Measurements from ENCODE around the gene MMS19.

Gene MMS19

GRCh38 chr10:97517096-97517750 lies 19.0 kb upstream of the MMS19 start:
- Mint-ChIP-seq H3K9me3 (no peaks in the 10 kb centered on the region), H3K27me3 (no peaks in the 10 kb centered on the region), H3K27ac (no peak overlapping the region), H3K4me3 (no peak overlapping the region), H3K36me3 (ENCODE audit: low read depth) (no peaks in the 10 kb centered on the region), H3K4me1 (ENCODE audit: low read depth) (no peaks in the 10 kb centered on the region)
- no peak for DNase-seq

DNA sequence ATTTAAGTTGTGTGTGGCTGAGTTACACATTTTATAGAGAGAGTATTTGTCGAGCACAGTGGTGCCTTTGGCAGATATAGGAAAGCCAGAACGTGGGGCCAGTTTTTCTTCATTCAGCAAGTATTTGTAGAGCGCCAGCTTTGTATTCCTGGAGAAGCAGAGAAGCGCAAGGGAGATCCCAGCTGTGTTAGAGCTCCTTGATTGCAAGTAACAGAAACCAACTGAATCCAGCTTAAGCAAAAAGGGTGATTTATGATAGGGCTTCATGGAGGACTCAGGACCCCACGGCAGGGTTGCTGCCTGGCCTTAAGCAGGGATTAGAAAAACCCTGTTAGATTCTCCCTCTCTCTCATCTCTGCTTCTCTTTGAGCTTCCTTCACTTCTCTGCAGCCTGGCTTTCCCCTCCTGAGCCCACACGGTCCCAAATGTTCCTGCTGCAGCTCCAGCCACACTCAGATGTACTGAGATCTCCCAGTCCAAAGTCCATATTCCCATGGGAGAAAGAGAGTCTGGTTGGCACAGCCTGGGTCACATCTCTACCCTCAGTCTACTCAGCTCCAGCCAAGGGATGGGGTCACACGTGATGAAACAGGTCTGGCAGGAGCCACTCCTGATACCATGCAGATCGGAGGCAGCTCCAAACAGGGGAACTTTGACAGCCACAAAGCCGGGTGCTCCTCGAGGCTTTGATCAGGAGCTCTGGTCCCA lies 17.2 kb upstream of the MMS19 start:
- no peak overlapping the region for H3K27ac Mint-ChIP-seq
- no peaks in the 10 kb centered on the region for H3K9me3 Mint-ChIP-seq

DNA sequence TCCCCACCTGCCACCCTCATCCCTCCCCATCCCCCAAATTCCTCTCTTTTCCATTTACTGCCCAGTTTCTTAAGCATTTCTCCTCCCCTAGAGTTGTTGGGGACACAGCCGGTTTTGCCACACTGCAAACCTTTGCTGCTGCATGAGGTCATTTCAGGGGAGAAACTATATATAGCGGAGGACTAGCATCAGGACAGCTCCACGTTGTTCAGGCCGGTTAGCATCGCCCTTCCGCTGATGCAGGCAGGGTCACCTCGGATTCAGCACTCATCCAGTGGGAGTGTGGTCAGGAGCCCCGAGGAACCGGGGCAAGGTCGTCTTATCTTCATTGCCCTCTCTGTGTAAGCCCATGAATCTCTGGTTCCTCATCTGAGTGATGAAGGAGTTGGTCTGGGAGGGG lies 16.1 kb upstream of the MMS19 start:
- no peak overlapping the region for H3K4me3 Mint-ChIP-seq
- H3K36me3 Mint-ChIP-seq (ENCODE audit: low read depth) = no peaks in the 10 kb centered on the region
- H3K27me3 Mint-ChIP-seq = no peaks in the 10 kb centered on the region
- H3K4me1 Mint-ChIP-seq (ENCODE audit: low read depth) = no peaks in the 10 kb centered on the region
- no peaks in the 10 kb centered on the region for H3K9me3 Mint-ChIP-seq
- DNase-seq = no peak
- no peak overlapping the region for H3K27ac Mint-ChIP-seq

More for the DNA sequence above, 17.2 kb upstream of the MMS19 start:
- no peak for DNase-seq
- no peak overlapping the region for H3K4me3 Mint-ChIP-seq
- no peaks in the 10 kb centered on the region for H3K36me3 Mint-ChIP-seq (ENCODE audit: low read depth)
- no peaks in the 10 kb centered on the region for H3K4me1 Mint-ChIP-seq (ENCODE audit: low read depth)
- H3K27me3 Mint-ChIP-seq = no peaks in the 10 kb centered on the region

- DNase-seq = no peak
- Mint-ChIP-seq H3K4me3 (no peak overlapping the region), H3K4me1 (ENCODE audit: low read depth) (no peaks in the 10 kb centered on the region)
Measured at GRCh38 chr10:97512993-97513392, 14.8 kb upstream of the MMS19 start.

GRCh38 chr10:97511711-97512440 lies 13.7 kb upstream of the MMS19 start:
- Mint-ChIP-seq H3K27me3 (no peaks in the 10 kb centered on the region), H3K9me3 (no peaks in the 10 kb centered on the region)

More at GRCh38 chr10:97512993-97513392, 14.8 kb upstream of the MMS19 start:
- Mint-ChIP-seq H3K27ac (no peak overlapping the region), H3K27me3 (no peaks in the 10 kb centered on the region), H3K9me3 (no peaks in the 10 kb centered on the region), H3K36me3 (ENCODE audit: low read depth) (no peaks in the 10 kb centered on the region)

GRCh38 chr10:97510686-97511085 lies 12.5 kb upstream of the MMS19 start:
- H3K27ac Mint-ChIP-seq = no peak overlapping the region
- H3K36me3 Mint-ChIP-seq (ENCODE audit: low read depth) = no peaks in the 10 kb centered on the region
- H3K4me1 Mint-ChIP-seq (ENCODE audit: low read depth) = peaks cover 7% of the 10 kb centered on the region
- H3K27me3 Mint-ChIP-seq = no peaks in the 10 kb centered on the region
- no peaks in the 10 kb centered on the region for H3K9me3 Mint-ChIP-seq
- DNase-seq = no peak
- no peak overlapping the region for H3K4me3 Mint-ChIP-seq

More at GRCh38 chr10:97511711-97512440, 13.7 kb upstream of the MMS19 start:
- Mint-ChIP-seq H3K4me1 (ENCODE audit: low read depth) (peaks cover under 1% of the 10 kb centered on the region), H3K27ac (no peak overlapping the region), H3K36me3 (ENCODE audit: low read depth) (no peaks in the 10 kb centered on the region), H3K4me3 (no peak overlapping the region)
- no peak for DNase-seq

DNA sequence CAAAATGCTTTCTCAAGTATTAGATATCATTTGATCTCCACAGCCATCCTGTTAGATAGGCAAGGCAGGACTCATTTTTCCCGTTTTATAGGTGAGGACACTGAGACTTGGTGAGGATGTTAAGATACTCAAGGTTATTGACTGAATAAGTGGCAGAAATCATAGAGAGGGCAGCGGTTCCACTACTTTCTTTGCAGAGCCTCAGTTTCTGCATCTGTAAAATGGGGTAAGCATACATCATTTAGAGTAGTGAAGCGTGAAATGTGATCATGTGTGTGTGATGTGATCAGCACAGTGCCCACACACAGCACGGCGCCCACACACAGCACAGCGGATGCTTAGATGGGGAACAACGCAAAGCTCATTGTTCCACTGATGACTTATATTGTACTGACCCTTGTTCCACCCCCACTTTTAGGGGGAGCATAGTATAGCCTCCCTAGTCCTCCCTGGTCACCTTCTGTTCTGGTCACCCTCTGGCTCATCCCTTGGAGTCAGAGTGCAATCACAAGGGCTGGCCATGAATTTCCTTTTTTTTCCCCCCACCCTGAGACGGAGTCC lies 11.0 kb upstream of the MMS19 start:
- DNase-seq = no peak
- H3K4me1 Mint-ChIP-seq (ENCODE audit: low read depth) = peaks cover 7% of the 10 kb centered on the region
- H3K4me3 Mint-ChIP-seq = no peak overlapping the region
- no peak overlapping the region for H3K27ac Mint-ChIP-seq
- H3K27me3 Mint-ChIP-seq = no peaks in the 10 kb centered on the region
- no peaks in the 10 kb centered on the region for H3K36me3 Mint-ChIP-seq (ENCODE audit: low read depth)
- H3K9me3 Mint-ChIP-seq = no peaks in the 10 kb centered on the region

DNA sequence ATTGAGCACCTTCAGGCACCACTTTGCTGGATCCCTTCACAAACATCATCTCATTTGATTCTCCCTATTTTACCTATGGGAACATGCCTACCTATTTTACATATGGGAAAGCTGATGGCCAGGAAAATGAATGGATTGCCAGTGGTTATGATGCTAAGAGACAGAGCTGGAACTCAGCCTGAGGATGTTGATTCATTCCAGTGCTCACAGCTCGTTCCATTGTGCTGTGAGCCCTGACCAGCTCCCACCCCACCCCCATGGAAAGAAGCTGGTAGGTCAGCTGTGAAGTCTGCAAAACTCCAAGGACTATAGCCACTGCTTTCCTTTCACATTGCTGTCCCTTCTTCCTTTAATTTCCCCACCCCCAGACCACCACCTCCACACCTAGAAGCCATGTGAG lies 10.1 kb upstream of the MMS19 start:
- H3K36me3 Mint-ChIP-seq (ENCODE audit: low read depth) = no peaks in the 10 kb centered on the region
- no peak overlapping the region for H3K27ac Mint-ChIP-seq
- H3K27me3 Mint-ChIP-seq = no peaks in the 10 kb centered on the region
- DNase-seq = no peak
- no peaks in the 10 kb centered on the region for H3K9me3 Mint-ChIP-seq
- no peak overlapping the region for H3K4me3 Mint-ChIP-seq
- H3K4me1 Mint-ChIP-seq (ENCODE audit: low read depth) = peaks cover 7% of the 10 kb centered on the region

DNA sequence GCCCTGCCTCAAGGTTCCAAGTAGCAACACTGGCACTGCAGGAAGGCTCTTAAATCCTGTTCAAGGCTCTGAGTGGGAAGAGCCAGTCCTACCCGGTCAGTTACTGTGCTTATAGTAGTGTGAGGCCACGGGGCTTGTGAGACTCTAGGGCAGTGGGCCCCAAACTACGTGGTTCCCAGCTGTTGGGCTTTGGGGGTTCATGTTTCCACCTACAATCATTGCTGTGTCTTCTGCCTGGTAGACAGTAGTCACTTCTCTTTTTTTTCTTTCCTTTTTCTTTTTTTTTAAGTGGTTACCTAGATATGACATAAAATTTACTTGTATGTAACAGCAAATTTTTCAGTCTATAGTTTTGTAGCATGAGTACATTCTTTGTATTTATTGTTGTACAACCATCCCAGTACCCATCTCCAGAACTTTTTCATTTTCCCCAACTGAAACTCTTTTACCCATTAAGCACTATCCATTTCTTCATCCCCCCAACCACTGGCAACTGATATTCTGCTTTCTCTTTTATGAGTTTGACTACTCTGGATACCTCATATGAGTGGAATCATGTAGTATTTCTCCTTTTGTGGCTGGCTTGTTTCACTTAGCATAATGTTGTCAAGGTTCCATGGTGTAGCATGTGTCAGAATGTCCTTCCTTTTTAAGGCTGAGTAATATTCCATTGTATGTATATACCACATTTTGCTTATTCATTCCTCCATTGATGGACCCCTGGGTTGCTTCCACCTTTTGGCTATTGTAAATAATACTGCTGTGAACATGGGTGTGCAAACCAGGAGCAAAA lies 8.2 kb upstream of the MMS19 start:
- peaks cover 10% of the 10 kb centered on the region for H3K27me3 Mint-ChIP-seq
- H3K27ac Mint-ChIP-seq = peak overlapping the region; percentile 62
- no peaks in the 10 kb centered on the region for H3K9me3 Mint-ChIP-seq
- DNase-seq = no peak
- peaks cover 7% of the 10 kb centered on the region for H3K4me1 Mint-ChIP-seq (ENCODE audit: low read depth)
- H3K36me3 Mint-ChIP-seq (ENCODE audit: low read depth) = no peaks in the 10 kb centered on the region
- no peak overlapping the region for H3K4me3 Mint-ChIP-seq

GRCh38 chr10:97505152-97505551 lies 6.9 kb upstream of the MMS19 start:
- Mint-ChIP-seq H3K36me3 (ENCODE audit: low read depth) (no peaks in the 10 kb centered on the region), H3K9me3 (no peaks in the 10 kb centered on the region), H3K27ac (no peak overlapping the region), H3K4me1 (ENCODE audit: low read depth) (peaks cover 7% of the 10 kb centered on the region), H3K27me3 (peaks cover 21% of the 10 kb centered on the region), H3K4me3 (no peak overlapping the region)
- no peak for DNase-seq

GRCh38 chr10:97503406-97503805 lies 5.2 kb upstream of the MMS19 start:
- Mint-ChIP-seq H3K27ac (no peak overlapping the region), H3K9me3 (no peaks in the 10 kb centered on the region), H3K27me3 (peaks cover 27% of the 10 kb centered on the region), H3K4me3 (no peak overlapping the region), H3K4me1 (ENCODE audit: low read depth) (peaks cover 12% of the 10 kb centered on the region), H3K36me3 (ENCODE audit: low read depth) (no peaks in the 10 kb centered on the region)
- DNase-seq = no peak

DNA sequence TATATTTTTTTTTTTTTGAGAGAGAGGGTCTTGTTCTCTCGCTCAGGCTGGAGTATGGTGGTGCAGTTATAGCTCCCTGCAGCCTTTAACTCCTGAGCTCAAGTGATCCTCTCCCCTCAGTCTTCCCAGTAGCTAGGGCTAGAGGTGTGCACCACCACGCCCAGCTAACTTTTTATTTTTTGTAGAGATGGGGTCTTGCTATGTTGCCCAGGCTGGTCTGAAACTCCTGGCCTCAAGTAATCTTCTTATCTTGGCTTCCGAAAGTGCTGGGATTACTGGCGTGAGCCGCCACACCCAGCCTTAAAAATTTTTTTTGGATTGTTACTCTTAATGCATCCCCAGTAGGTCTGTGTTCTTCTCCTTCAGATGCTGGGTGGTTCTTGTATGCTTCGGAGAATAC lies 4.7 kb upstream of the MMS19 start:
- H3K36me3 Mint-ChIP-seq (ENCODE audit: low read depth) = peaks cover 3% of the 10 kb centered on the region
- H3K27me3 Mint-ChIP-seq = peaks cover 27% of the 10 kb centered on the region
- no peak overlapping the region for H3K4me3 Mint-ChIP-seq
- no peak overlapping the region for H3K27ac Mint-ChIP-seq
- H3K4me1 Mint-ChIP-seq (ENCODE audit: low read depth) = peaks cover 12% of the 10 kb centered on the region
- DNase-seq = no peak
- H3K9me3 Mint-ChIP-seq = no peaks in the 10 kb centered on the region

- H3K4me3 Mint-ChIP-seq = no peak overlapping the region
Measured at GRCh38 chr10:97500297-97500575, 2.0 kb upstream of the MMS19 start.

DNA sequence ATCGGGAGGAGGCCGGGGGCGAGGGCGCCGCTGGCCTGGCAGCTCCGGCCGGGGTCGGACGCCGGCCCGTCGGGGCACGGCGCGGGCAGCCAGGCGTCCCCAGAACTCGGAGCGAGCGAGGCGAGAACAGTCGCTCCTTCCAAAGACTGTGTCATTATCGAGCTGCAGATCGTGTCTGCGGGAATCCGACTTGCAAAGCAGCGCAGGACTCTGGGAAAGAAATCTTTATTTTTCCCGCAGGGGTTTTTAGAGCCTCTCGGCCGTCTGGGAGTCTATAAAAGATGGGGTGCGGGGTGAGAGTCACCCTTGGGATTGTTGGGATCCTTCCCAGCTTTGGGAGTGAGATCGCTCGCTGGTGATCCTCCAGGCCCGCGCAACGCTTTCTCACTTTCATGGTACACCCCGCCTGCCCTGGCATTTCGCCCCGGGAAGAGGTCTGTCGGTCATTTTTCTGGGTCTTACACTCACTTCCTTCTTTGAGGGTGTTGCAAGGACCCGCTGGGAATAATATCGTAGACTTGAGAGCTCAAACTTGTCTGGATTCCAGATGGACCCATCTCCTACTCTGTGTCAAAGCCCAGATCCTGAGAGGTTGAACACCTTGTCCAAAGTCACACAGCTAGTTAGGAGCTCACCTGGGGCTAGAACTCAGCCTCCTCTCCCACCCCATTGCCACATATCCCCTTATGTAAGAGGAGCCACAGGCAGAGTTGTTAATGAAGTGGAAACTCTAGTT lies 1.5 kb upstream of the MMS19 start:
- Mint-ChIP-seq H3K36me3 (ENCODE audit: low read depth) (peaks cover 31% of the 10 kb centered on the region), H3K4me3 (peak overlapping the region; percentile 63), H3K27me3 (peaks cover 27% of the 10 kb centered on the region), H3K27ac (no peak overlapping the region), H3K4me1 (ENCODE audit: low read depth) (peaks cover 31% of the 10 kb centered on the region), H3K9me3 (no peaks in the 10 kb centered on the region)
- DNase-seq = no peak

More at GRCh38 chr10:97500297-97500575, 2.0 kb upstream of the MMS19 start:
- DNase-seq = no peak
- H3K4me1 Mint-ChIP-seq (ENCODE audit: low read depth) = peaks cover 26% of the 10 kb centered on the region
- no peak overlapping the region for H3K27ac Mint-ChIP-seq
- peaks cover 27% of the 10 kb centered on the region for H3K36me3 Mint-ChIP-seq (ENCODE audit: low read depth)
- H3K27me3 Mint-ChIP-seq = peaks cover 27% of the 10 kb centered on the region
- H3K9me3 Mint-ChIP-seq = no peaks in the 10 kb centered on the region
